Rectal smooth muscle tissue (tissue), 1 donor: ENCODE data around the gene DYRK2.

Experiments used
- H3K27ac ChIP-seq: one replicate; pipeline ENCODE4 v1.7.0; 2013; ENCODE audit warnings: low read depth, low read length, inconsistent platforms
- H3K27me3 ChIP-seq: one replicate; pipeline ENCODE4 v1.7.0; 2013; ENCODE audit warnings: low read length; ENCODE audit not compliant: control insufficient read depth, insufficient read depth
- H3K36me3 ChIP-seq: one replicate; pipeline ENCODE4 v1.7.0; 2013; ENCODE audit warnings: low read length; ENCODE audit not compliant: control insufficient read depth, insufficient read depth
- H3K4me1 ChIP-seq: one replicate; pipeline ENCODE4 v1.7.0; 2013; ENCODE audit warnings: low read length; ENCODE audit not compliant: control insufficient read depth, insufficient read depth
- H3K4me3 ChIP-seq: one replicate; pipeline ENCODE4 v1.7.0; 2013; ENCODE audit warnings: low read length
- H3K9ac ChIP-seq: one replicate; pipeline ENCODE4 v1.7.0; 2013; ENCODE audit warnings: low read length

DYRK2 gene

GRCh38 chr12:67647799-67648520, 585 bp upstream of the DYRK2 start:
- peak overlapping the region; percentile 86 for H3K9ac ChIP-seq
- no peaks in the 10 kb centered on the region for H3K27me3 ChIP-seq
- H3K27ac ChIP-seq, result peak overlapping the region; percentile 88
- H3K4me1 ChIP-seq, result peaks cover 10% of the 10 kb centered on the region
- no peaks in the 10 kb centered on the region for H3K36me3 ChIP-seq
- peak overlapping the region; percentile 78 for H3K4me3 ChIP-seq

GRCh38 chr12:67649261-67649569, 670 bp downstream of the DYRK2 start:
- peak overlapping the region; percentile 95 for H3K27ac ChIP-seq
- H3K4me3 ChIP-seq, result peak overlapping the region; percentile 86
- no peaks in the 10 kb centered on the region for H3K27me3 ChIP-seq
- H3K9ac ChIP-seq, result peak overlapping the region; percentile 42
- peaks cover 14% of the 10 kb centered on the region for H3K4me1 ChIP-seq
- H3K36me3 ChIP-seq, result no peaks in the 10 kb centered on the region

GRCh38 chr12:67649570-67650387, 1.2 kb downstream of the DYRK2 start:
- Histone ChIP-seq H3K9ac (peak overlapping the region; percentile 75), H3K4me3 (peak overlapping the region; percentile 86), H3K27me3 (no peaks in the 10 kb centered on the region), H3K36me3 (no peaks in the 10 kb centered on the region), H3K27ac (peak overlapping the region; percentile 95), H3K4me1 (peaks cover 18% of the 10 kb centered on the region)

- no peaks in the 10 kb centered on the region for H3K27me3 ChIP-seq
- peak overlapping the region; percentile 86 for H3K4me3 ChIP-seq
- H3K9ac ChIP-seq, result peak overlapping the region; percentile 75
- peaks cover 18% of the 10 kb centered on the region for H3K4me1 ChIP-seq
- no peaks in the 10 kb centered on the region for H3K36me3 ChIP-seq
- peak overlapping the region; percentile 95 for H3K27ac ChIP-seq
These were observed 2.0 kb downstream of the DYRK2 start for GRCh38 chr12:67650388-67651131.

- Histone ChIP-seq H3K27me3 (no peaks in the 10 kb centered on the region), H3K9ac (peak overlapping the region; percentile 4), H3K4me1 (peaks cover 18% of the 10 kb centered on the region), H3K36me3 (no peaks in the 10 kb centered on the region), H3K4me3 (peak overlapping the region; percentile 86), H3K27ac (peak overlapping the region; percentile 95)
These were observed 2.7 kb downstream of the DYRK2 start for GRCh38 chr12:67651132-67651695.

GRCh38 chr12:67655829-67656228, 7.3 kb downstream of the DYRK2 start:
- Histone ChIP-seq H3K9ac (no peak overlapping the region), H3K4me1 (peaks cover 40% of the 10 kb centered on the region), H3K4me3 (no peak overlapping the region), H3K36me3 (peaks cover 16% of the 10 kb centered on the region), H3K27me3 (no peaks in the 10 kb centered on the region), H3K27ac (peak overlapping the region; percentile 33)

- Histone ChIP-seq H3K36me3 (peaks cover 16% of the 10 kb centered on the region), H3K27me3 (no peaks in the 10 kb centered on the region), H3K4me1 (peaks cover 41% of the 10 kb centered on the region), H3K9ac (no peak overlapping the region), H3K4me3 (no peak overlapping the region), H3K27ac (no peak overlapping the region)
These were observed 7.7 kb downstream of the DYRK2 start for GRCh38 chr12:67656251-67656650.

- Histone ChIP-seq H3K4me1 (peaks cover 51% of the 10 kb centered on the region), H3K4me3 (no peak overlapping the region), H3K36me3 (peaks cover 16% of the 10 kb centered on the region), H3K9ac (no peak overlapping the region), H3K27ac (no peak overlapping the region), H3K27me3 (no peaks in the 10 kb centered on the region)
These were observed 9.9 kb downstream of the DYRK2 start for GRCh38 chr12:67658486-67658885.

GRCh38 chr12:67659292-67659691, 10.7 kb downstream of the DYRK2 start:
- Histone ChIP-seq H3K36me3 (peaks cover 16% of the 10 kb centered on the region), H3K4me1 (peaks cover 52% of the 10 kb centered on the region), H3K9ac (no peak overlapping the region), H3K27ac (peak overlapping the region; percentile 57), H3K27me3 (no peaks in the 10 kb centered on the region), H3K4me3 (no peak overlapping the region)

- Histone ChIP-seq H3K27ac (peak overlapping the region; percentile 33), H3K9ac (no peak overlapping the region)
These were observed 12.9 kb downstream of the DYRK2 start for GRCh38 chr12:67661311-67662021.

GRCh38 chr12:67662910-67663538, 14.5 kb downstream of the DYRK2 start:
- Histone ChIP-seq H3K4me1 (peaks cover 60% of the 10 kb centered on the region), H3K27me3 (no peaks in the 10 kb centered on the region), H3K36me3 (peaks cover 5% of the 10 kb centered on the region), H3K9ac (no peak overlapping the region), H3K27ac (peak overlapping the region; percentile 16), H3K4me3 (no peak overlapping the region)

More at GRCh38 chr12:67661311-67662021, 12.9 kb downstream of the DYRK2 start:
- Histone ChIP-seq H3K4me1 (peaks cover 51% of the 10 kb centered on the region), H3K36me3 (peaks cover 16% of the 10 kb centered on the region), H3K4me3 (no peak overlapping the region), H3K27me3 (no peaks in the 10 kb centered on the region)
